ENCODE measurements around the gene NHP2. TPM values are rescaled to one million over a fixed set of nuclear protein-coding genes. Genes with fewer than 3 reads are reported as not detected.
A peak's percentile ranks its signal among the peaks of the same experiment; 100 is the strongest.
"Not testable (repeated sequence)": the region's sequence is repeated elsewhere in the genome, so short reads cannot be mapped to it uniquely, and the experiment has no call there.

The NHP2 gene
- total RNA-seq, 1 donor from 2014 or later: 52.7 TPM

- DNase-seq: peak; percentile 55
Observed at GRCh38 chr5:178130576-178131445, 22.9 kb downstream of the NHP2 start, which contains the start of gene RMND5B. Gene RMND5B (plus strand): TSS chr5:178131014. CDS start chr5:178138120, 7,106 bp downstream.

- not testable (repeated sequence) for DNase-seq
Observed at GRCh38 chr5:178130234-178130575, 23.5 kb downstream of the NHP2 start.

- DNase-seq: no peak
Observed at GRCh38 chr5:178129296-178129695, 24.4 kb downstream of the NHP2 start.

GRCh38 chr5:178127300-178128009, 26.2 kb downstream of the NHP2 start:
- DNase-seq: not testable (repeated sequence)

GRCh38 chr5:178126556-178126955, 27.1 kb downstream of the NHP2 start:
- no peak for DNase-seq

GRCh38 chr5:178125253-178125906, 28.3 kb downstream of the NHP2 start:
- no peak for DNase-seq

GRCh38 chr5:178123966-178124925, 29.4 kb downstream of the NHP2 start:
- no peak for DNase-seq

GRCh38 chr5:178123094-178123965, 30.4 kb downstream of the NHP2 start:
- DNase-seq: no peak

- no peak for DNase-seq
Observed at GRCh38 chr5:178122346-178122745, 31.3 kb downstream of the NHP2 start.

GRCh38 chr5:178121391-178122276, 32.1 kb downstream of the NHP2 start:
- peak; percentile 83 for DNase-seq

- peak; percentile 43 for DNase-seq
Observed at GRCh38 chr5:178120607-178121357, 32.9 kb downstream of the NHP2 start.

- no peak for DNase-seq
Observed at GRCh38 chr5:178119915-178120606, 33.6 kb downstream of the NHP2 start.

- DNase-seq: no peak
Observed at GRCh38 chr5:178117923-178118701, 35.6 kb downstream of the NHP2 start.

GRCh38 chr5:178116143-178116885, 37.4 kb downstream of the NHP2 start:
- DNase-seq: no peak

GRCh38 chr5:178115814-178116142, 37.9 kb downstream of the NHP2 start:
- DNase-seq: no peak

GRCh38 chr5:178115136-178115813, 38.4 kb downstream of the NHP2 start:
- DNase-seq: no peak

Measured in skin of body (tissue), 2 donors.